IPS-18a (cell line): ENCODE results near the gene RIBC2.
"Not testable (repeated sequence)": the region's sequence is repeated elsewhere in the genome, so short reads cannot be mapped to it uniquely, and the experiment has no call there.

Experiments used
- H3K27ac ChIP-seq: one replicate; pipeline ENCODE4 v1.5.1; 2013; ENCODE audit warnings: low read length
- H3K27me3 ChIP-seq: one replicate; pipeline ENCODE4 v1.6.1; 2013; ENCODE audit warnings: mild to moderate bottlenecking, low read length; ENCODE audit not compliant: control insufficient read depth, insufficient read depth
- H3K36me3 ChIP-seq: one replicate; pipeline ENCODE4 v1.6.1; 2013; ENCODE audit warnings: low read depth, low read length; ENCODE audit not compliant: control insufficient read depth
- H3K4me1 ChIP-seq: one replicate; pipeline ENCODE4 v1.6.1; 2013; ENCODE audit warnings: low read depth, low read length; ENCODE audit not compliant: control insufficient read depth
- H3K4me3 ChIP-seq: one replicate; pipeline ENCODE4 v1.5.1; 2013; ENCODE audit warnings: low read length
- H3K9ac ChIP-seq: one replicate; pipeline ENCODE4 v1.6.1; 2013; ENCODE audit warnings: mild to moderate bottlenecking, low read length, moderate library complexity
- H3K9me3 ChIP-seq: one replicate; pipeline ENCODE4 v1.6.1; 2013; ENCODE audit warnings: low read depth, low read length; ENCODE audit not compliant: control insufficient read depth

The RIBC2 gene

DNA sequence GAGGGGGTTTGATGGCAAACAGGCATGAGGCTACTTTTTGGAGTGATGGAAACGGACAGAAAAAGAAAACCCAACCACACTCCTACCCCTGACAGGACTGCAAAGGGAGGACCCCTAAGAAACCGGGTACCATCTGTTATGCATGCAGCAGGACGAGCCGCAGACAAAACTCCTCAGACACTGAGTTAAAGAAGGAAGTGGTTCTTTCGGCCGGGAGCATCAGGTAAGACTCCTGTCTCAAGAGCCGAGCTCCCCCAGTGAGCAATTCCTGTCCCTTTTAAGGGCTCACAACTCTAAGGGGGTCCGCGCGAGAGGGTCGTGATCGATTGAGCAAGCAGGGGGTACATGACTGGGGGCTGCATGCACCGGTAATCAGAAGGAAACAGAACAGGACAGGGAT is 27.2 kb downstream of the RIBC2 start:
- H3K9me3 ChIP-seq, H3K27me3 ChIP-seq, H3K27ac ChIP-seq, H3K4me1 ChIP-seq, H3K36me3 ChIP-seq, H3K4me3 ChIP-seq, H3K9ac ChIP-seq: not testable (repeated sequence)

DNA sequence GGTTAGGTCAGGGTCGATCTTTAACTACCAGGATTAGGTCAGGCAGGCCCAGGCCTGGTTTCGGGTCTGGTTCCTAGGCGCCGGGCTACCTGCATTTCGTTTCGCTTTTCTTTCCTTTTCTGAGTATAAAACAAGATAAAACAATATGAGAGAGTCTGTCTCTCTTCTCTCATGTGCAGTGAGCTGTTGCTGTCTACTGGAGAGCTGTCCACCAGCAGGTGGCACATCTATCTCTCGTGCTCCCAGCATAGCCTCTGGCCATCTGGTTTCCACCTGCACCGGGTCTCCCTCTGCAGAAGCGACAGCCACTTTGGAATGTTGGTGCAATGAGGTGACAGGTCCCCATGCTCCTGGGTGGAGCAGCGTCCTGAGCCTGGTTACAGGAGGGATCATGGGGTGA is 27.6 kb downstream of the RIBC2 start:
- H3K9ac ChIP-seq: no peak overlapping the region
- no peaks in the 10 kb centered on the region for H3K9me3 ChIP-seq
- H3K27me3 ChIP-seq: no peaks in the 10 kb centered on the region
- no peak overlapping the region for H3K27ac ChIP-seq
- no peaks in the 10 kb centered on the region for H3K36me3 ChIP-seq
- no peaks in the 10 kb centered on the region for H3K4me1 ChIP-seq
- H3K4me3 ChIP-seq: no peak overlapping the region

DNA sequence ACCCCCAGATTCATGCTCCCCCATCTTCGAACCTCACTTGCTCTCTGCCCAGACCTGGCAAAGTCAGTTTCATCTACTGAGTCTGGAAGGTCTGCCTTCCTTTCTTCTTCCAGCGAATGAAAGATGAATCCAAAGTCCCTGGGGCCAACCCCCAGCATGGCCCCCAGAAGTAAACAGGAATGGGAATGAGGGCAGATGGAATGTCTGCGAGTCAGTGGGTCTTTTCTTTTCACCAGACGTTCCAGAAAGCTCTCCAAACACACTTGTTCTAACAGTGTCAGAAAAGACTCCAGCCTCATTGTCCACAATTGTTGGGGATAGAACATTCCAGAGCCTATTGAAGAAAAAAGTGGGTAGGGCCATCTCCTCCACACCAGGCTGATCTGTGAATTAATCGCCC is 28.6 kb downstream of the RIBC2 start:
- H3K4me1 ChIP-seq: no peaks in the 10 kb centered on the region
- no peaks in the 10 kb centered on the region for H3K36me3 ChIP-seq
- H3K9ac ChIP-seq: no peak overlapping the region
- H3K27ac ChIP-seq: no peak overlapping the region
- no peaks in the 10 kb centered on the region for H3K9me3 ChIP-seq
- H3K27me3 ChIP-seq: no peaks in the 10 kb centered on the region
- H3K4me3 ChIP-seq: no peak overlapping the region

DNA sequence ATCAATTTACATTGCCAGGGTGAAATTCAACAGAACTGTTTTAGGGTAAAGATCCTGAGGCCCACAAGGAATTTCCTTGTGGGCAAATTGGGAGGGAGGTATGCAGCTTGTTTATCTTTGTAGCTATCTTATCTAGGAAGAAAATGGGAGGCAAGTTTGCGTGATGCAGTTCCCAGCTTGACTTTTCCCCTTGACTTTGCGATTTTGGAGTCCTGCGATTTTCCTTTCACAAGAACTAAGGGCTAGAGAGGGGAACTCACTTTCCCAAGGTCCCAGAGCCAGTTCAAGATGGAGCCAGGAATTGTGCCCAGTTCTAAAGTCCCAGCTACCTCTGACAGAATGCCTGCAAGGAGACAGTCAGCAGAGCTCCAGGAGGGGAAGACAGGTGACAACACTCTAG is 30.7 kb downstream of the RIBC2 start:
- no peaks in the 10 kb centered on the region for H3K4me1 ChIP-seq
- H3K27ac ChIP-seq: no peak overlapping the region
- H3K27me3 ChIP-seq: no peaks in the 10 kb centered on the region

DNA sequence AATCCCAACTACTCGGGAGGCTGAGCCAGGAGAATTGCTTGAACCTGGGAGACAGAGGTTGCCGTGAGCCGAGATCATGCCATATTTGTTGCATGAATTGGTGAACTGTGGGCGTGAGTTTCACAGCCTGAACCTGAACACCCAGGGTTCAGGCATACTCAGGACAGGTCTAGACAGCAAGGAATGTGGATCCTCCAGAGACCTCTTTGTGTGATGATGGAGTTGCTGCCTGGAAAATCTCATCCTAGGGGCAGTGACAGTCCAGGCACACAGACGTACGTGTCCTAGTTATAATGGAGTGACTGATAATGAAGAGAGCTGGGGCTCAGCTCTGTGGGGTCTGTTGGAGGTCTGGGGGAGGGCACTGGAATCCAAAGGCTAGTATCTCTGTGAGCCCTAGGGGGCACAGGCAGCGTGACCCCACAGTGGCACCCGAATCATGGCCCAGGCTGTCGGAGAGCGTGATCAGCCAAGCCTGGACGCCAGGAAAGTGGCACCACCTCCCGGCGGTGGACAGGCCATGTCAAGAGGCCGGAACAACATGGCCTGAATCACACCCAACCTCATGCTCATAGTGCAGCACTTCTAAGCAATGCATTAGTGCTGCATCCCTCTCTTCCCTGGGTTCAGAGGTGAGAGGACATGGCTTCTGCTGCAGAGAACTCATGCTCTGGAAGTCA is 31.7 kb downstream of the RIBC2 start:
- no peak overlapping the region for H3K27ac ChIP-seq
- no peaks in the 10 kb centered on the region for H3K9me3 ChIP-seq
- no peaks in the 10 kb centered on the region for H3K27me3 ChIP-seq
- no peaks in the 10 kb centered on the region for H3K4me1 ChIP-seq
- no peak overlapping the region for H3K9ac ChIP-seq
- H3K4me3 ChIP-seq: no peak overlapping the region
- H3K36me3 ChIP-seq: no peaks in the 10 kb centered on the region

More for the DNA sequence above, 30.7 kb downstream of the RIBC2 start:
- H3K4me3 ChIP-seq: no peak overlapping the region
- H3K9me3 ChIP-seq: no peaks in the 10 kb centered on the region
- no peak overlapping the region for H3K9ac ChIP-seq
- H3K36me3 ChIP-seq: no peaks in the 10 kb centered on the region

DNA sequence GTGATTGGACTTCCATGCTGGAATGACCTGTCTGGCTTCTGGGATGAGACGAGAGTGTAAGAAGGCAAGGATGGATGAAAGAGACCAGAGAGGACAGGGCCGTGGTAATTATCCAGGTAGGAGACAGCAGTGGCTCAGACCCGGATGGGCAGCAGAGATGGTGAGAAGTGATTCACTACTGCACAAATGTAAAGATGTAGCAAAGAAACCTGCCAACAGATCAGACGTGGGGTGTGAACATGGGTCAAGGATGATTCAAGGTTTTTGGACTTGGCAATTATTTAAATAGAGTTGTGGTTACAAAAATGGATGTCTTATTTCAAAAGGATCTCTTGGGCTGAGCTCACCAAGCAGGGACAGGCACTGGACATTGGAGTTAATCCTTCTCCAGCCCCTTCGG is 32.7 kb downstream of the RIBC2 start:
- H3K27me3 ChIP-seq: no peaks in the 10 kb centered on the region
- no peaks in the 10 kb centered on the region for H3K4me1 ChIP-seq
- no peaks in the 10 kb centered on the region for H3K9me3 ChIP-seq
- H3K9ac ChIP-seq: no peak overlapping the region
- no peak overlapping the region for H3K27ac ChIP-seq
- H3K4me3 ChIP-seq: no peak overlapping the region
- no peaks in the 10 kb centered on the region for H3K36me3 ChIP-seq

DNA sequence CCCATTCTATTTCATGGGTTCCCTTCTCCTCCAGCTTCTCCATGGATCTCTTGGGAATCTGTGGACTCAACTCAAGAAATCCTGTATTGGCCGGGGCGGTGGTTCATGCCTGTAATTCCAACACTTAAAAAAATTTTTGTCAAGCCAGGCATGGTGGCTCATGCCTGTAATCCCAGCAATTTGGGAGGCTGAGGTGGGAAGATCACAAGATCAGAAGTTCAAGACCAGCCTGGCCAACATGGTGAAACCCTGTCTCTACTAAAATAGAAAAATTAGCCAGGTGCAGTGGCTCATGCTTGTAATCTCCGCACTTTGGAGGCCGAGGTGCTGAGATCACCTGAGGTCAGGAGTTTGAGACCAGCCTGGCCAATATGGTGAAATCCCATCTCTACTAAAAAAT is 34.1 kb downstream of the RIBC2 start:
- not testable (repeated sequence) for H3K9ac ChIP-seq, H3K4me1 ChIP-seq, H3K36me3 ChIP-seq, H3K27ac ChIP-seq, H3K9me3 ChIP-seq, H3K4me3 ChIP-seq, H3K27me3 ChIP-seq

DNA sequence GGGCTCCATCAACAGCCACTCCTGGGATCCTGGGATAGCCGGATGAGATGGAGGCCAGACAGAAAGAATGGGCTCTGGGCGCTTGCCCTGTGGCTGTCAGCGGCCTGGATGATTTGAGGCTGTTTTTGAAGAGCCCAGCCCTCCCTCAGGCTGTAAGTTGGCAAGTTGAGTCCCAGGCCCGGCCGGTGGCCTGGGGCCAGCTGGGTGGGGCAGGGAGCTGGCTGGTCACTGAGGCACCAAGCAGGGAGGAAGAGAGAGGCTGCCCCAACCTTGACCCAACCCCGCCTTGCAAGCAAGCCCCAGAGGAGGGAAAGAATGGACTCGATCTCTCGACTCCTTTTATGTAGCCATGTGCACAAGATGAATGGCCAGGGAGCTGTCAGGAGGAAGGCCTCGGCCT is 34.9 kb downstream of the RIBC2 start:
- H3K36me3 ChIP-seq: no peaks in the 10 kb centered on the region
- no peaks in the 10 kb centered on the region for H3K4me1 ChIP-seq
- no peaks in the 10 kb centered on the region for H3K9me3 ChIP-seq
- no peaks in the 10 kb centered on the region for H3K27me3 ChIP-seq
- no peak overlapping the region for H3K27ac ChIP-seq
- no peak overlapping the region for H3K9ac ChIP-seq
- H3K4me3 ChIP-seq: no peak overlapping the region

DNA sequence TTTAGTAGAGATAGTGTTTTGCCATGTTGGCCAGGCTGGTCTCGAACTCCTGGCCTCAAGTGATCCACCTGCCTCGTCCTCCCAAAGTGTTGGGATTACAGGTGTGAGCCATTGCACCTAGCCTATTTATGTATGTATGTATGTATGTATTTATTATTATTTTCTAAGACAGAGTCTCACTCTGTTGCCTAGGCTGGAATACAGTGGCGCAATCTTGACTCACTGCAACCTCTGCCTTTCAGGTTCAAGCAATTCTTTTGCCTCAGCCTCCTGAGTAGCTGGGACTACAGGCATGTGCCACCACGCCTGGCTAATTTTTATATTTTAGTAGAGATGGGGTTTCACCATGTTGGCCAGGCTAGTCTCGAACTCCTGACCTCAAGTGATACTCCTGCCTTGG is 35.9 kb downstream of the RIBC2 start:
- H3K27ac ChIP-seq, H3K9me3 ChIP-seq, H3K27me3 ChIP-seq, H3K36me3 ChIP-seq, H3K9ac ChIP-seq, H3K4me3 ChIP-seq, H3K4me1 ChIP-seq: not testable (repeated sequence)

DNA sequence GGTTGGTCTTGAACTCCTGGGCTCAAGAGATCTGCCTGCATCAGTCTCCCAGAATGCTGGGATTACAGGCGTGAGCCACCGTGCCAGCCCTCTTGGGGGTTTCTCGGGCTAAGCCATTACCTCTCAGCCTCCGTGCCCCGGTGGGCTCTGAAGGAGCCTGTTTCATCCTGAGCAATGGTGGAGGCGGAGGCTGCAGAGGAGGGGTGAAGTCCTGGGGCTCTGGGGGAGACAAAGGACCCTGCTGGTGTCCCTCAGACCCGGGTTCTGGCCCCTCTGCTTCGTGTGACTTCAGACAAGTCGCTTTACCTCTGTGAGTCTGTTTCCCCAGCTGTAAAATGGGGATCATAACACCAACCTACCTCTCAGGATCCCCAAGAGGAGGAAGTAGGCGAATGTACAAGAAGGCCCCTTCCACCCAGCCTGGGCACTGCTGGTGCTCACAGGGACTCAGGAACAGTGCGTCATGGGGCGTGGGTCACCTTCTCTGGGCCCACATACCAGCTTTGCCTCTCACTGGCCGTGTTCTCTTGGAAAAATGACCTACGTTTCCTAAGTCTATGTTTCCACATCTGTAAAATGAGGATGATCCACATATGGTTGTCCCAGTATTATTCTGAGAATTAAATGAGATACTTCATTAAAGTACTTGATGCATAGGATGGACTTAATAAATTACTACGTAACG is 36.8 kb downstream of the RIBC2 start:
- no peaks in the 10 kb centered on the region for H3K36me3 ChIP-seq
- H3K4me3 ChIP-seq: no peak overlapping the region
- no peak overlapping the region for H3K27ac ChIP-seq
- no peak overlapping the region for H3K9ac ChIP-seq
- H3K4me1 ChIP-seq: no peaks in the 10 kb centered on the region
- H3K27me3 ChIP-seq: no peaks in the 10 kb centered on the region
- H3K9me3 ChIP-seq: no peaks in the 10 kb centered on the region

DNA sequence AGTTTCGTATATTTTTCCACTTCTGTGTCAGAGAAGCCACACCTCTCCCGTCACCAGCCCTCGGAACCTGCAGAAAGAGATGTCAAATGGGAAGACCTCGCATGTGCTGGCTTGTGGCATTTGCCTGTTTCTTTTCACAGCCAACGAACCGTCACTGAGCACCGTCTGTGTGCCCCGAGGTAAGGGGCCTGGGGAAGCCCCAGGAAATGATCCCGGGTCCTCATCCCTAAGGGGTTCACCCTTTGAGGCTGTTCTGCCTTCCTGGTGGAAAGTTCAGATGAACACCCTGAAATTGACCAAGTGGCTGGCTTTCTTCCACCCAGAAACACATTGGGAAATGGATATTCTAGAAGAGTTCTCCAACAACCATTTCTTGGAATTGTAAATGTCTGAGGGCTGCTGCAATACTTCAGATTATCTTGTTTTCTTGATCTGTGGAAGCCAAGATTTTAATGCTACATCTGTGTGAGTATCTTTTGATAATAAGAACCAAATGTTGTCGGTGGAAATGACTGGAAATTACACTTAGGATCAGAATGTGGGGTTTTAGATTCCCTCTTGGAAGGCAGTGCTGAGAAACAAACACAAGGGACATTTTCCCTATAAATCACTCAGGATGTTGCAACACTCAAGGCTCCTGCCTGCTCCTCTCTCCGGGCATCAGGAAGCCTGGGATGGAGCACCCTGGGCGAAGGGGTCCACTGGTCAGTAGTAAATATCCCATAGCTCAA is 37.6 kb downstream of the RIBC2 start:
- no peaks in the 10 kb centered on the region for H3K36me3 ChIP-seq
- no peak overlapping the region for H3K27ac ChIP-seq
- no peaks in the 10 kb centered on the region for H3K4me1 ChIP-seq
- H3K9me3 ChIP-seq: no peaks in the 10 kb centered on the region
- H3K27me3 ChIP-seq: no peaks in the 10 kb centered on the region
- H3K4me3 ChIP-seq: no peak overlapping the region
- no peak overlapping the region for H3K9ac ChIP-seq

DNA sequence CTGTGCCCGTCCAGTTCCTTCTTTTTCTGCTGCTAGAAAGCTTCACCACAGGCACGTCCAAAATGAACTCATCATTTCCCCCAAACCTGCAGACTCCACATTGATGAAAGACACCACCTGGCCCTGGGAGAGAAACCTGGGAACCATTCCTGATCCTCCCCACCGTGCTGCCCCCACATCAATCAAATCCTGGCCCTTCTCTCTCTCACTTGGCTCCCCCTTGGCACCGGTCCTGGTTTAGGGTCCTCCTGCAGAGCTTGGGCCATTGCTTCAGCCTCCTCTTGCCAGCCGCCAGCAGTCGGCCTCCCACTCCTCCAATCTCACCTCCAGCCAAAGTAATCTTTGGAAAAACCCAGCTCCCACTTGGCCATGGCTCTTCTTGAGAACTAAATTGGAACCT is 38.5 kb downstream of the RIBC2 start:
- Histone ChIP-seq H3K36me3 (no peaks in the 10 kb centered on the region), H3K4me1 (no peaks in the 10 kb centered on the region), H3K9me3 (no peaks in the 10 kb centered on the region), H3K27me3 (no peaks in the 10 kb centered on the region), H3K27ac (no peak overlapping the region), H3K4me3 (no peak overlapping the region), H3K9ac (no peak overlapping the region)
